Endodermal cell (in vitro differentiated cells): ENCODE measurements around the gene CD226. TPM values are rescaled to one million over a fixed set of nuclear protein-coding genes. Genes with fewer than 3 reads are reported as not detected.

Experiments used
- DNase-seq: peaks from one replicate; pipeline ENCODE4 v3.0.0-alpha.2; 2017
- H3K27ac ChIP-seq: 2 replicates; pipeline ENCODE4 v1.5.1; 2013; ENCODE audit warnings: mild to moderate bottlenecking, low read depth, low read length, moderate library complexity
- H3K27me3 ChIP-seq: 2 replicates; pipeline ENCODE4 v1.6.1; 2013; ENCODE audit warnings: mild to moderate bottlenecking, low read length, moderate library complexity; ENCODE audit not compliant: insufficient read depth, control insufficient read depth, poor library complexity, severe bottlenecking
- H3K36me3 ChIP-seq: 2 replicates; pipeline ENCODE4 v1.7.0; 2013; ENCODE audit warnings: mild to moderate bottlenecking, low read length, moderate library complexity; ENCODE audit not compliant: control insufficient read depth, insufficient read depth
- H3K4me1 ChIP-seq: one replicate; pipeline ENCODE4 v1.7.0; 2013; ENCODE audit warnings: low read length; ENCODE audit not compliant: control insufficient read depth, insufficient read depth
- H3K4me3 ChIP-seq: 2 replicates; pipeline ENCODE4 v1.5.1; 2013; ENCODE audit warnings: mild to moderate bottlenecking, low read length, moderate library complexity
- H3K9ac ChIP-seq: 2 replicates; pipeline ENCODE4 v1.6.1; 2013; ENCODE audit warnings: mild to moderate bottlenecking, low read length, moderate library complexity; ENCODE audit not compliant: poor library complexity, severe bottlenecking; ENCODE audit errors: extremely low read depth
- H3K9me3 ChIP-seq: 2 replicates; pipeline ENCODE4 v1.6.1; 2013; ENCODE audit warnings: mild to moderate bottlenecking, low read length, moderate library complexity; ENCODE audit not compliant: control insufficient read depth
- H3K27ac Mint-ChIP-seq: 2 replicates; pipeline ENCODE4 v1.8.0; 2020; ENCODE audit warnings: mixed read lengths
- H3K27me3 Mint-ChIP-seq: 2 replicates; pipeline ENCODE4 v1.8.0; 2021; ENCODE audit warnings: mild to moderate bottlenecking, mixed read lengths; ENCODE audit not compliant: insufficient read depth
- H3K36me3 Mint-ChIP-seq: 2 replicates; pipeline ENCODE4 v1.8.0; 2020; ENCODE audit warnings: low read depth, mixed read lengths
- H3K4me1 Mint-ChIP-seq: 2 replicates; pipeline ENCODE4 v1.8.0; 2020; ENCODE audit warnings: mixed read lengths
- H3K4me3 Mint-ChIP-seq: 2 replicates; pipeline ENCODE4 v1.8.0; 2020; ENCODE audit warnings: mild to moderate bottlenecking, moderate library complexity, mixed read lengths
- H3K9me3 Mint-ChIP-seq: 2 replicates; pipeline ENCODE4 v1.8.0; 2020; ENCODE audit warnings: mild to moderate bottlenecking, mixed read lengths
- CTCF ChIP-seq: fragments of 200-600 bp; sonication (generic); conservative IDR thresholded peaks from 2 replicates; pipeline ENCODE4 v1.5.0; 2021; ENCODE audit warnings: antibody characterized with exemption, mild to moderate bottlenecking
- WGBS, 2 experiments: methylation state at CpG; one replicate each; pipeline versions ENCODE4 v1.1.5 to v1.1.7; 2013; ENCODE audit warnings: missing lambda C conversion rate in 2 of 2, mixed read lengths in 1 of 2; ENCODE audit not compliant: insufficient coverage in 1 of 2, insufficient read length in 1 of 2; 5-methylcytosine and 5-hydroxymethylcytosine counted together
- total RNA-seq, 2 donors: library from RNA; stranded (reverse); fragmentation: NEBNext Ultra II Directional in 1 of 2; extraction: Animal tissue kit (Norgen Biotek cat#: 25700) in 1 of 2; gene quantifications; 2 replicates in 1 of 2; 3 replicates in 1 of 2; pipeline ENCODE4 v1.2.1, GENCODE V29; 2021

CD226 gene
- total RNA-seq, 2 donors from 2014 or later: 0.13 TPM; not detected in 1

- TF ChIP-seq CTCF: no peak
- Mint-ChIP-seq H3K4me1 (no peaks in the 10 kb centered on the region), H3K27me3 (no peaks in the 10 kb centered on the region), H3K27ac (no peak overlapping the region), H3K9me3 (no peaks in the 10 kb centered on the region), H3K36me3 (no peaks in the 10 kb centered on the region), H3K4me3 (no peak overlapping the region)
- 92 to 94% methylated on average over 3 to 5 of the region's 5 CpGs for WGBS, 2 experiments
- Histone ChIP-seq H3K9ac (no peak overlapping the region), H3K27me3 (no peaks in the 10 kb centered on the region), H3K27ac (no peak overlapping the region), H3K4me3 (no peak overlapping the region), H3K9me3 (no peaks in the 10 kb centered on the region), H3K36me3 (no peaks in the 10 kb centered on the region), H3K4me1 (no peaks in the 10 kb centered on the region)
- DNase-seq: no peak
Measured at GRCh38 chr18:69946608-69947155, 991 bp downstream of the CD226 start.

- Histone ChIP-seq H3K9me3 (no peaks in the 10 kb centered on the region), H3K36me3 (no peaks in the 10 kb centered on the region), H3K27ac (no peak overlapping the region), H3K4me1 (no peaks in the 10 kb centered on the region), H3K9ac (no peak overlapping the region), H3K4me3 (no peak overlapping the region), H3K27me3 (no peaks in the 10 kb centered on the region)
- 83 to 94% methylated on average over 5 to 11 of the region's 11 CpGs for WGBS, 2 experiments
- Mint-ChIP-seq H3K9me3 (peaks cover 5% of the 10 kb centered on the region), H3K27me3 (no peaks in the 10 kb centered on the region), H3K36me3 (no peaks in the 10 kb centered on the region), H3K27ac (no peak overlapping the region), H3K4me1 (peaks cover under 1% of the 10 kb centered on the region), H3K4me3 (no peak overlapping the region)
- TF ChIP-seq CTCF: no peak
- DNase-seq: no peak
Measured at GRCh38 chr18:69945220-69946114, 2.2 kb downstream of the CD226 start.

GRCh38 chr18:69944436-69944835 lies 3.2 kb downstream of the CD226 start:
- Histone ChIP-seq H3K4me3 (no peak overlapping the region), H3K4me1 (no peaks in the 10 kb centered on the region), H3K36me3 (no peaks in the 10 kb centered on the region), H3K27ac (no peak overlapping the region), H3K9me3 (no peaks in the 10 kb centered on the region), H3K27me3 (no peaks in the 10 kb centered on the region), H3K9ac (no peak overlapping the region)
- H3K27ac Mint-ChIP-seq: no peak overlapping the region
- DNase-seq: no peak
- WGBS, 2 experiments: 80 to 83% methylated on average over 1 to 2 of the region's 2 CpGs
- peaks cover 5% of the 10 kb centered on the region for H3K9me3 Mint-ChIP-seq
- no peak overlapping the region for H3K4me3 Mint-ChIP-seq
- no peaks in the 10 kb centered on the region for H3K27me3 Mint-ChIP-seq
- TF ChIP-seq CTCF: no peak
- H3K36me3 Mint-ChIP-seq: no peaks in the 10 kb centered on the region
- H3K4me1 Mint-ChIP-seq: peaks cover 2% of the 10 kb centered on the region
